OCI-LY1 (cell line): ENCODE measurements around the gene INPP5K.

Source experiments
- EZH2 ChIP-seq: fragments of 200-600 bp; sonication (generic), shearing (Covaris generic); IDR thresholded peaks from 2 replicates; pipeline ENCODE4 v1.8.0; 2017; ENCODE audit warnings: borderline replicate concordance, mixed run types, mild to moderate bottlenecking, antibody characterized with exemption, low read length, moderate library complexity, mixed read lengths
- TF ChIP-seq, protein P1 (sequence below): fragments of 200-600 bp; sonication (generic), shearing (Covaris generic); IDR thresholded peaks from 2 replicates; pipeline ENCODE4 v1.5.1; 2017; ENCODE audit warnings: mild to moderate bottlenecking, antibody characterized with exemption, low read length, moderate library complexity, mixed read lengths

GRCh38 chr17:1545618-1546017 lies 29.2 kb upstream of the INPP5K start:
- TF ChIP-seq, protein P1, sequence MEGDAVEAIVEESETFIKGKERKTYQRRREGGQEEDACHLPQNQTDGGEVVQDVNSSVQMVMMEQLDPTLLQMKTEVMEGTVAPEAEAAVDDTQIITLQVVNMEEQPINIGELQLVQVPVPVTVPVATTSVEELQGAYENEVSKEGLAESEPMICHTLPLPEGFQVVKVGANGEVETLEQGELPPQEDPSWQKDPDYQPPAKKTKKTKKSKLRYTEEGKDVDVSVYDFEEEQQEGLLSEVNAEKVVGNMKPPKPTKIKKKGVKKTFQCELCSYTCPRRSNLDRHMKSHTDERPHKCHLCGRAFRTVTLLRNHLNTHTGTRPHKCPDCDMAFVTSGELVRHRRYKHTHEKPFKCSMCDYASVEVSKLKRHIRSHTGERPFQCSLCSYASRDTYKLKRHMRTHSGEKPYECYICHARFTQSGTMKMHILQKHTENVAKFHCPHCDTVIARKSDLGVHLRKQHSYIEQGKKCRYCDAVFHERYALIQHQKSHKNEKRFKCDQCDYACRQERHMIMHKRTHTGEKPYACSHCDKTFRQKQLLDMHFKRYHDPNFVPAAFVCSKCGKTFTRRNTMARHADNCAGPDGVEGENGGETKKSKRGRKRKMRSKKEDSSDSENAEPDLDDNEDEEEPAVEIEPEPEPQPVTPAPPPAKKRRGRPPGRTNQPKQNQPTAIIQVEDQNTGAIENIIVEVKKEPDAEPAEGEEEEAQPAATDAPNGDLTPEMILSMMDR = no peak
- no peak for TF ChIP-seq EZH2
